GM13976 (cell line): ENCODE data around the gene SLC9A1.

Source experiments
- DNase-seq: peaks from one replicate; pipeline ENCODE4 v3.0.0; 2012; ENCODE audit warnings: low spot score
- CTCF ChIP-seq: IDR thresholded peaks from 2 replicates; pipeline ENCODE4 v1.5.1; 2012; ENCODE audit warnings: borderline replicate concordance, mild to moderate bottlenecking; ENCODE audit not compliant: insufficient read depth; ENCODE audit errors: extremely low read depth, missing control alignments, control extremely low read depth
- in situ Hi-C: fragments of 300-500 bp; cut with MboI; formaldehyde crosslinking; loops from one replicate; pipeline ENCODE4 v1.12.0; 2022; ENCODE audit warnings: low sequenced_read_pairs, mixed read lengths, inconsistent platforms; ENCODE audit not compliant: unreplicated experiment

The SLC9A1 gene

GRCh38 chr1:27141266-27142003 lies 13.5 kb downstream of the SLC9A1 start:
- DNase-seq, result no peak
- no peak for TF ChIP-seq CTCF
- in situ Hi-C loops, result no loop called here

DNA sequence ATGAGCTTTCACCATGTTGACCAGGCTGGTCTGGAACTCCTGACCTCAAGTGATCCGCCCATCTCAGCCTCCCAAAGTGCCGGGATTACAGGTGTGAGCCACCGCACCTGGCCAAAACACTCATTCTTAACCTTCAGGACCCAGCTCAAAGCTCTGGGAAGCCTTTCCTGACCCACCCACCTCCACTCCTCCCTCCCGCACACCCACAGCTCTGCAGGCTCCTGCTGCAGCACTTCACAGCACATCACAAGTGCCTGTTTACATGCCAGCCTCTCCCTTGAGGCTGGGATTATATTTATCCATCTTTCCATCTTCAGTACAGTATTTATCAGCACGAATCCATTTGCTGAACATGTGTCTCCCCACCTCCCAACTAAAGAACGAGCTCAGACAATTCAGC lies 14.9 kb downstream of the SLC9A1 start:
- no peak for DNase-seq
- no peak for TF ChIP-seq CTCF
- in situ Hi-C loops, result no loop called here

DNA sequence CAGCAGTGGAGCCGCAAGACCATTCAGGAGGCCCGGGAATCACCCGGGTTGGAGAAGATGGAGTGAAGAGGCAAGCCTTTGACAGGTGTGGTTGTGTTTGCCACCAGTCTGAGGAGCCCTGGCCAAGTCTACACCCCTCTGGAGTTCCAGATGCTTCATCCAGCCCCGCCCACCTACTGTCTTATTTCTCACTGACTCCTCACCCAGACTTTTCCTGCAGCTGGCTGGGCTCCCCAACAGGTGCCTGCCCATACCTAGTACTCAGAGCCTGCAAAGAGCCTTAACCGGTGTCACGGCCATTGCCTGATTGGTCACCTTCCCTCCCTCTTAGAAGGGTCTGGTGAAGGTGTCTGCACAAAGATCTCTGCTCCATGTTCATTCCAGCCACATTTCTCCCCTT lies 16.0 kb downstream of the SLC9A1 start:
- no peak for DNase-seq
- in situ Hi-C loops, result no loop called here
- TF ChIP-seq CTCF, result no peak

- DNase-seq, result no peak
- in situ Hi-C loops, result no loop called here
- no peak for TF ChIP-seq CTCF
Measured at GRCh38 chr1:27138368-27138767, 16.6 kb downstream of the SLC9A1 start.

GRCh38 chr1:27137544-27138075 lies 17.3 kb downstream of the SLC9A1 start:
- no peak for TF ChIP-seq CTCF
- in situ Hi-C loops, result no loop called here
- DNase-seq, result no peak

- peak; percentile 83 for DNase-seq
- in situ Hi-C loops, result no loop called here
Measured at GRCh38 chr1:27136998-27137542, 17.9 kb downstream of the SLC9A1 start.

More at GRCh38 chr1:27136998-27137542, 17.9 kb downstream of the SLC9A1 start:
- TF ChIP-seq CTCF, result no peak
